GM12891 (cell line): ENCODE results near the gene FUS.

ENCODE experiments used
- POLR2A ChIP-seq: IDR thresholded peaks from 2 replicates; pipeline ENCODE4 v1.6.1; 2011; ENCODE audit warnings: low read depth, low read length, control low read depth
- POLR2AphosphoS5 ChIP-seq: IDR thresholded peaks from 2 replicates; pipeline ENCODE4 v1.6.1; 2011; ENCODE audit warnings: low read depth, low read length, control low read depth
- TAF1 ChIP-seq: IDR thresholded peaks from 2 replicates; pipeline ENCODE4 v1.6.1; 2011; ENCODE audit warnings: low read depth, low read length, control low read depth

GRCh38 chr16:31219154-31219741 is 39.3 kb downstream of the FUS start:
- TF ChIP-seq POLR2A = no peak
- TF ChIP-seq TAF1 = no peak
- TF ChIP-seq POLR2AphosphoS5 = no peak
